ENCODE measurements around the gene SNX3.

SNX3 gene

DNA sequence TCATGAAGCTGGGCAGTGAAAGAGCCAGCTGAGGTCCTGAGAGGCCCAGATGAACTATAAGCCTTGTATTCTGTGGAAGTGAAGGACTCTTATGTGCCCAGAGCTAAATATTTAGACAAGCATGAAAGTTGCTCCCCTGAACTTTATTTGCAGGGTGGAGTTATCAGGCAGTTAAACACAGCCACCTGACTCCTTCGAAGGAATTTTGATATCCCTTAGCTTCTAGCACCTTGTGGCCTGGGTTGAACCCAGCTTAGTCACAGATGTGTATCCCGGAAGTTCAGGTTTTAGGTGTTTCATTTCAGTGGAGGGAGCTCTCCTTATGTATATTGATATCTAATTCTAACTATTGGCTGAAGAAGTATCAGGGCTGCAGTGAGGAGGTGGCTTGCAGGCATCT, 74.6 kb downstream of the SNX3 start:
- TF ChIP-seq, protein P1, sequence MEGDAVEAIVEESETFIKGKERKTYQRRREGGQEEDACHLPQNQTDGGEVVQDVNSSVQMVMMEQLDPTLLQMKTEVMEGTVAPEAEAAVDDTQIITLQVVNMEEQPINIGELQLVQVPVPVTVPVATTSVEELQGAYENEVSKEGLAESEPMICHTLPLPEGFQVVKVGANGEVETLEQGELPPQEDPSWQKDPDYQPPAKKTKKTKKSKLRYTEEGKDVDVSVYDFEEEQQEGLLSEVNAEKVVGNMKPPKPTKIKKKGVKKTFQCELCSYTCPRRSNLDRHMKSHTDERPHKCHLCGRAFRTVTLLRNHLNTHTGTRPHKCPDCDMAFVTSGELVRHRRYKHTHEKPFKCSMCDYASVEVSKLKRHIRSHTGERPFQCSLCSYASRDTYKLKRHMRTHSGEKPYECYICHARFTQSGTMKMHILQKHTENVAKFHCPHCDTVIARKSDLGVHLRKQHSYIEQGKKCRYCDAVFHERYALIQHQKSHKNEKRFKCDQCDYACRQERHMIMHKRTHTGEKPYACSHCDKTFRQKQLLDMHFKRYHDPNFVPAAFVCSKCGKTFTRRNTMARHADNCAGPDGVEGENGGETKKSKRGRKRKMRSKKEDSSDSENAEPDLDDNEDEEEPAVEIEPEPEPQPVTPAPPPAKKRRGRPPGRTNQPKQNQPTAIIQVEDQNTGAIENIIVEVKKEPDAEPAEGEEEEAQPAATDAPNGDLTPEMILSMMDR (conservative IDR thresholded peaks at IDR 0.05; ENCODE audit: control insufficient read depth, insufficient read depth, low read depth, low read length) = no peak
- H3K4me3 ChIP-seq (ENCODE audit: control insufficient read depth, low read depth, low read length) = no peak overlapping the region
- no peak for DNase-seq (ENCODE audit: low read depth)

DNA sequence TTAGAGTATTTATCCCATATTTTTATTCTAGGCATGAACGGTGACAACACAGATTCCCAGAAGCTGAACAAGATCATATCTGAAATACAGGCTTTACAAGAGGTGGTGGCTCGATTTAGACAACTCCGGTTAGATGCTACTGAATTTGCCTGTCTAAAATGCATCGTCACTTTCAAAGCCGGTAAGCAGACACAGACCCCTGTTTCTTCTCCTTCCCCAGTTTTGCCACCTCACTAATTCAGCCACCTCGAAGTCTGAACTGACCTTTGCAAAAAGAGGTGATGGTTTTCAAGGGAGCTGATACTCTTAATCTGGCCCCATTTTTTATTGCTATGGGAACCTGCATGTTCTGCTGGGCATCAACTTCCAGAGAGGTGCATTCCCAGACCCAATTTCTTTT, 80.1 kb downstream of the SNX3 start:
- TF ChIP-seq, protein P1 (conservative IDR thresholded peaks at IDR 0.05; ENCODE audit: control insufficient read depth, insufficient read depth, low read depth, low read length) = no peak
- H3K4me3 ChIP-seq (ENCODE audit: control insufficient read depth, low read depth, low read length) = no peak overlapping the region
- DNase-seq (ENCODE audit: low read depth) = no peak

DNA sequence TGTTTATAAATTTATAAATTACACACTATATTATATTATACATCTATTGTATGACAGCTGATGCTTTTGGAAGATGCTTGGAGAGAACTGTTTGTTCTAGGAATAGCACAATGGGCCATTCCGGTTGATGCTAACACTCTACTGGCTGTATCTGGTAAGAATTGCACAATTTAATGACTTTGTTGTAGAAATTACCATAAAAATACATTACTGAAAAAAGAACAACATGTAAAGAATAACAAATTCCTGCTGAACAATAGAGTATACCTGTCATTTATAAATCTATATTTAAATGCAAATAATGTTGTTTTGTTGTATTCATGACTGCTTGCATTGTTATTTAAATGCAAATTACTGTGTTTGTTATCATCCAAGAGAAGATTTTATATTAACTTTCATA, 80.6 kb downstream of the SNX3 start:
- H3K4me3 ChIP-seq (ENCODE audit: control insufficient read depth, low read depth, low read length) = no peak overlapping the region
- TF ChIP-seq, protein P1 (conservative IDR thresholded peaks at IDR 0.05; ENCODE audit: control insufficient read depth, insufficient read depth, low read depth, low read length) = no peak
- no peak for DNase-seq (ENCODE audit: low read depth)

DNA sequence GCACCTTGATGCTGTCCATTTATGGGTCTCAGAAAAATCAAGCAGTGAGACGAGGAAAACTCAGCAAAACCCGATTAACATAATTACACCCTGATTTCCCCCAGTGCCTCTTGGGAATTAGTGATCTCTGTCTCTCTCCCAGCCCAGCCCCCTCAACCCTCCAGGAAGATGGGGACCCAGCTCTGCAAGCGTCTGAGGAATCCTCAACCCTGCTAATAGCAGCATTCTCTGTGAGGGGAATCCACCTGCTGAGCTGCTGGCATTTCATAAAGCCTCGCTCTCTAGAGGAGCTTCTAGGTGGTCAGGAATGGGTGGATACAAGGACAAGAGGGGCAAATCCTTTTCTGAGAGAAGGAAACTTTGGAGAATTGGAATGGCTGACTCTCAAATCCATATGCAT, 81.1 kb downstream of the SNX3 start:
- TF ChIP-seq, protein P1 (conservative IDR thresholded peaks at IDR 0.05; ENCODE audit: control insufficient read depth, insufficient read depth, low read depth, low read length) = no peak
- no peak overlapping the region for H3K4me3 ChIP-seq (ENCODE audit: control insufficient read depth, low read depth, low read length)
- DNase-seq (ENCODE audit: low read depth) = no peak

DNA sequence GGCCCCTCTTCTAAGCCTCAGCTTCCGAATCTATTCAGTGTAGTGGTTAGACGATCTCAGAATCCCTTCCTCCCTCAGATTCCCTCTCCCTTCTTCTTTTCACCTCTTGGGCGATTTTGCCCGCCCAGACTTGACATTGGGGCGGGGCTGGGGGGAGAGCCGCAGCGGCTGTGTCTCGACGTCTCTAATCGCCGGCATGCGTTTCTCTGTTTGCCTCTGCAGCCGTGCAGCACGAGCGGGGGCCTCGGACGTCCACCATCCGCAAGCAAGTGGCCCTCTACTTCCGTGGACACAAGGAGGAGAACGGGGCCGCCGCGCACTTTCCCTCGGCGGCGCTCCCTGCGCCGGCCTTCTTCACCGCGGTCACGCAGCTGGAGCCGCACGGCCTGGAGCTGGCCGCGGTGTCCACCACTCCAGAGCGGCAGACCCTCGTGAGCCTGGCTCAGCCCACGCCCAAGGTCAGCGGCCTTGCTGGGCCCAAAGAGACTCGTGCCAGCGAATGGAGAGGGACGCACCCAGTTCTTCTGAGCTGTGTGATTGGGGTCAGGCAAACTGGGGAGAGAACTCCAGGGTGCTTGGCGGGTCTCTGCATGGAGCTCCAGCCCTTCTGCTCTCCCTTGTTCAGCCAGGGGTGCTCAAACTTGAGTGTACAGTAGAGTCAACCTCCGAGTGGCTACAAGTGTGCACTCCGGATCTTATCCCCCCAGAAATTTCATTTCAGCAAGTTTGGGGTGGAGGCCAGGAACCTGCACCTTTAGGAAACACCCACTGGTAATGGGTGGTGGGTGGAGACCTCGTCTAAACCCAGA, 84.4 kb downstream of the SNX3 start:
- TF ChIP-seq, protein P1 (conservative IDR thresholded peaks at IDR 0.05; ENCODE audit: control insufficient read depth, insufficient read depth, low read depth, low read length) = no peak
- no peak overlapping the region for H3K4me3 ChIP-seq (ENCODE audit: control insufficient read depth, low read depth, low read length)

DNA sequence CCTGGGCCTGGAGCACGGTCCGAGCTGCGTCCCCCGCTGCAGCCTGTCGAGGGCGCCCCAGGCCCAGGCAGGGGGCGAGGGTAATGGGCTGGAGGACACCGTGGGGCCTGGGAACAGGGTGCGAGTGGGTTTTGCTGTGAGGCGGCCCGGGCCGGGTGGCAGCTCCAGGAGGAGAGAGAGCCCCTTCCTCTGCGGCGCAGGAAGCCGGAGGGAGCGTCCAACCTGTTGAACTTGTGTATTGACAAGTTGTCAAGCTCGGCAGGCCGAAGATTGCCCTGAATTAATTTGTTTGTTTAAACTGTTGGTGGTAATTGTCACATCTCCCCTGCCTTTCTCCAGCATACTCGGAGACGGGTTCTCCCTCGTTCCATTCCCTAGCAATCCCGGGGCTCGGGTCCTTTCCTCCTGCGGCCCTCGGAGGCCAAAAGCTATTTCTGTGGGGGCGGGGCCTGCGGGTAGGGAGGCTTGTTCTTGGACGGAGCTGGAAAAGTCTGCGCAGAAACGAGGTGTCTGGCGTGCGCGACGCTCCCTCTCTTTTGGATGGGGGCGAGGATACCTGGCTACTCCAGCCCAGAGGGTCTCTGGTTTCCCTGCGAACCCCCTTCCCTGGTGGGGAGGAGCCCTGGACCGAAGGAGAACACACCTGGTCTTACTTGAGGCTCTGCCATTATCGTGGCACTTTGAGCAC, 85.1 kb downstream of the SNX3 start:
- no peak for DNase-seq (ENCODE audit: low read depth)
- TF ChIP-seq, protein P1 (conservative IDR thresholded peaks at IDR 0.05; ENCODE audit: control insufficient read depth, insufficient read depth, low read depth, low read length) = no peak
- no peak overlapping the region for H3K4me3 ChIP-seq (ENCODE audit: control insufficient read depth, low read depth, low read length)

More for the DNA sequence above, 84.4 kb downstream of the SNX3 start:
- no peak for DNase-seq (ENCODE audit: low read depth)
